SK-N-SH treated with all-trans-retinoic acid at 6 μM for 48 hours (cell line): ENCODE measurements around the gene CLDN20.

Experiments used
- ARNTL ChIP-seq: fragments of 450-650 bp; formaldehyde crosslinking; IDR thresholded peaks from 2 replicates; pipeline ENCODE4 v1.5.0; 2020; ENCODE audit warnings: low read depth, mild to moderate bottlenecking, moderate library complexity, borderline replicate concordance
- BACH2 ChIP-seq: fragments of 250-450 bp; sonication (Bioruptor Pico); IDR thresholded peaks from 2 replicates; pipeline ENCODE4 v1.9.0; 2021; ENCODE audit warnings: mild to moderate bottlenecking, borderline replicate concordance
- CSDC2 ChIP-seq: fragments of 250-450 bp; sonication (Bioruptor Pico); IDR thresholded peaks from 2 replicates; pipeline ENCODE4 v1.5.0; 2020; ENCODE audit warnings: mild to moderate bottlenecking, moderate library complexity
- GLIS3 ChIP-seq: fragments of 250-450 bp; sonication (Bioruptor Pico); IDR thresholded peaks from 2 replicates; pipeline ENCODE4 v1.5.0; 2020; ENCODE audit warnings: mild to moderate bottlenecking, moderate library complexity
- PATZ1 ChIP-seq: fragments of 250-450 bp; sonication (Bioruptor Pico); IDR thresholded peaks from 2 replicates; pipeline ENCODE4 v1.8.0; 2020; ENCODE audit warnings: mild to moderate bottlenecking, moderate library complexity, borderline replicate concordance
- SNAI2 ChIP-seq: fragments of 250-450 bp; sonication (Bioruptor Pico); IDR thresholded peaks from 2 replicates; pipeline ENCODE4 v1.5.0; 2020; ENCODE audit warnings: mild to moderate bottlenecking, moderate library complexity
- TSHZ2 ChIP-seq: fragments of 250-450 bp; sonication (Bioruptor Pico); IDR thresholded peaks from 2 replicates; pipeline ENCODE4 v1.5.0; 2020; ENCODE audit warnings: mild to moderate bottlenecking, moderate library complexity
- ZC3H10 ChIP-seq: fragments of 250-450 bp; sonication (Bioruptor Pico); IDR thresholded peaks from 2 replicates; pipeline ENCODE4 v1.5.1; 2021; ENCODE audit warnings: mild to moderate bottlenecking, moderate library complexity
- ZFP3 ChIP-seq: fragments of 250-450 bp; sonication (Bioruptor Pico); IDR thresholded peaks from 2 replicates; pipeline ENCODE4 v1.5.0; 2020; ENCODE audit warnings: mild to moderate bottlenecking, moderate library complexity
- ZFP30 ChIP-seq: fragments of 450-650 bp; formaldehyde crosslinking; IDR thresholded peaks from 2 replicates; pipeline ENCODE4 v1.5.0; 2022; ENCODE audit warnings: mild to moderate bottlenecking, moderate library complexity
- ZNF565 ChIP-seq: fragments of 450-650 bp; formaldehyde crosslinking; conservative IDR thresholded peaks from 2 replicates; pipeline ENCODE4 v1.5.0; 2020; ENCODE audit warnings: low read depth, mild to moderate bottlenecking, moderate library complexity

GRCh38 chr6:155224618-155225017, 39.2 kb upstream of the CLDN20 start:
- TF ChIP-seq ZC3H10 (no peak), TSHZ2 (CRISPR knock-in tag) (no peak), ZFP3 (no peak), SNAI2 (CRISPR knock-in tag) (no peak), GLIS3 (CRISPR knock-in tag) (no peak), ZNF565 (CRISPR knock-in tag) (no peak), PATZ1 (CRISPR knock-in tag) (no peak), CSDC2 (CRISPR knock-in tag) (no peak), ZFP30 (CRISPR knock-in tag) (no peak), BACH2 (no peak), ARNTL (CRISPR knock-in tag) (no peak)
